NCI-H69 (cell line): ENCODE measurements around the gene TMEM187.

Experiments used
- DNase-seq: peaks from one replicate; lab custom pipeline; 2025; lab: John Stamatoyannopoulos, UW

The TMEM187 gene

GRCh38 chrX:153954558-153955227 lies 17.9 kb upstream of the TMEM187 start:
- DNase-seq = no peak

- DNase-seq = no peak
Measured at GRCh38 chrX:153955228-153955732, 17.3 kb upstream of the TMEM187 start.

GRCh38 chrX:153956044-153956907 lies 16.3 kb upstream of the TMEM187 start:
- DNase-seq = no peak

- DNase-seq = no peak
Measured at GRCh38 chrX:153957224-153957623, 15.3 kb upstream of the TMEM187 start.

- DNase-seq = no peak
Measured at GRCh38 chrX:153958605-153959004, 13.9 kb upstream of the TMEM187 start.

- DNase-seq = no peak
Measured at GRCh38 chrX:153959649-153960048, 12.9 kb upstream of the TMEM187 start.

- DNase-seq = no peak
Measured at GRCh38 chrX:153960077-153960476, 12.5 kb upstream of the TMEM187 start.

- DNase-seq = no peak
Measured at GRCh38 chrX:153960786-153961185, 11.8 kb upstream of the TMEM187 start.

- DNase-seq = no peak
Measured at GRCh38 chrX:153961292-153961691, 11.3 kb upstream of the TMEM187 start.

- no peak for DNase-seq
Measured at GRCh38 chrX:153963546-153963945, 9.0 kb upstream of the TMEM187 start.

GRCh38 chrX:153964105-153964504 lies 8.4 kb upstream of the TMEM187 start:
- no peak for DNase-seq

GRCh38 chrX:153965406-153965805 lies 7.1 kb upstream of the TMEM187 start:
- DNase-seq = no peak

GRCh38 chrX:153966283-153966688 lies 6.3 kb upstream of the TMEM187 start:
- no peak for DNase-seq

GRCh38 chrX:153966841-153967535 lies 5.6 kb upstream of the TMEM187 start:
- DNase-seq = no peak

GRCh38 chrX:153967536-153968224 lies 4.9 kb upstream of the TMEM187 start:
- no peak for DNase-seq

GRCh38 chrX:153968255-153968654 lies 4.3 kb upstream of the TMEM187 start:
- DNase-seq = no peak

GRCh38 chrX:153968754-153969124 lies 3.8 kb upstream of the TMEM187 start:
- DNase-seq = no peak

- DNase-seq = no peak
Measured at GRCh38 chrX:153969125-153969903, 3.2 kb upstream of the TMEM187 start.

- no peak for DNase-seq
Measured at GRCh38 chrX:153969904-153970356, 2.6 kb upstream of the TMEM187 start.

- DNase-seq = peak; percentile 71
Measured at GRCh38 chrX:153970357-153971123, 2.0 kb upstream of the TMEM187 start.

GRCh38 chrX:153971124-153971449 lies 1.5 kb upstream of the TMEM187 start:
- peak; percentile 85 for DNase-seq
